Erythroblast (primary cell): ENCODE data around the gene CENPF.

Experiments
- GATA1 ChIP-seq: IDR thresholded peaks from 2 replicates; pipeline ENCODE4 v1.6.1; 2011; ENCODE audit warnings: low read depth, mild to moderate bottlenecking, control low read depth, low read length, moderate library complexity
- POLR2A ChIP-seq: IDR thresholded peaks from 2 replicates; pipeline ENCODE4 v1.6.1; 2011; ENCODE audit warnings: mild to moderate bottlenecking, low read length

GRCh38 chr1:214666674-214667073, 63.7 kb downstream of the CENPF start:
- TF ChIP-seq POLR2A (no peak), GATA1 (no peak)
